Measurements from ENCODE around the gene MDGA2. TPM values are rescaled to one million over a fixed set of nuclear protein-coding genes. Genes with fewer than 3 reads are reported as not detected.

MDGA2 gene
- total RNA-seq, 5 donors from 2014 or later (not counting 1 experiment from before 2014, with no cell fraction given): not detected

GRCh38 chr14:46989566-46989965 lies 685.8 kb downstream of the MDGA2 start:
- Histone ChIP-seq H3K4me1 (ENCODE audit: control insufficient read depth in 1 of 2, extremely low read depth in 1 of 2, insufficient read depth in 2 of 2, low read length in 2 of 2) (no peaks in the 10 kb centered on the region), H3K9me3 (no peaks in the 10 kb centered on the region), H3K4me3 (ENCODE audit: control insufficient read depth in 1 of 2, extremely low read depth in 1 of 2, low read length in 1 of 2) (no peak overlapping the region), H3K36me3 (ENCODE audit: control insufficient read depth in 2 of 2, extremely low read depth in 1 of 2, insufficient read depth in 1 of 2, low read length in 1 of 2) (no peaks in the 10 kb centered on the region), H3K27ac (ENCODE audit: low read length) (no peak overlapping the region), H3K27me3 (replicated peaks in 1 of 2; ENCODE audit: control insufficient read depth in 2 of 2, extremely low read depth in 1 of 2, insufficient read depth in 2 of 2, low read length in 1 of 2) (no peaks in the 10 kb centered on the region)
- no peaks in the 10 kb centered on the region for H3K4me1 Mint-ChIP-seq
- ChIA-PET POLR2A (interaction anchor here (0.6 to 0.7 kb wide), 2 partner anchors 9 to 15 kb away, joined by 3 read pairs; no protein-coding TSS in a partner anchor), CTCF (no interaction called here)
- no peaks in the 10 kb centered on the region for H3K36me3 Mint-ChIP-seq
- peaks cover 5 to 9% (median 5%) of the 10 kb centered on the region in 3 donors for H3K9me3 Mint-ChIP-seq
- ATAC-seq (replicated peaks in 1 of 4) (no peak), DNase-seq (no peak)
- H3K27me3 Mint-ChIP-seq: no peaks in the 10 kb centered on the region
- H3K4me3 Mint-ChIP-seq: no peak overlapping the region
- H3K27ac Mint-ChIP-seq: no peak overlapping the region

- Mint-ChIP-seq H3K4me3 (no peak overlapping the region), H3K27me3 (no peaks in the 10 kb centered on the region), H3K4me1 (no peaks in the 10 kb centered on the region), H3K36me3 (no peaks in the 10 kb centered on the region), H3K9me3 (peaks cover 0 to 8% (median 5%) of the 10 kb centered on the region in 3 donors), H3K27ac (no peak overlapping the region)
- H3K27me3 ChIP-seq (replicated peaks in 1 of 2; ENCODE audit: control insufficient read depth in 2 of 2, extremely low read depth in 1 of 2, insufficient read depth in 2 of 2, low read length in 1 of 2): no peaks in the 10 kb centered on the region
- no peaks in the 10 kb centered on the region for H3K4me1 ChIP-seq (ENCODE audit: control insufficient read depth in 1 of 2, extremely low read depth in 1 of 2, insufficient read depth in 2 of 2, low read length in 2 of 2)
- CTCF ChIA-PET: interaction anchor here in 1 of 2 donors (0.6 kb wide), 1 partner anchor 175 kb away, joined by 4 read pairs; no protein-coding TSS in a partner anchor
- 93% methylated on average over 3 of the region's 4 CpGs for WGBS (ENCODE audit: insufficient coverage)
- no peaks in the 10 kb centered on the region for H3K9me3 ChIP-seq
- H3K27ac ChIP-seq (ENCODE audit: low read length): no peak overlapping the region
- no peaks in the 10 kb centered on the region for H3K36me3 ChIP-seq (ENCODE audit: control insufficient read depth in 2 of 2, extremely low read depth in 1 of 2, insufficient read depth in 1 of 2, low read length in 1 of 2)
- POLR2A ChIA-PET: interaction anchor here in 1 of 2 donors (0.5 kb wide), 1 partner anchor 798 kb away, joined by 5 read pairs; no protein-coding TSS in a partner anchor
- H3K4me3 ChIP-seq (ENCODE audit: control insufficient read depth in 1 of 2, extremely low read depth in 1 of 2, low read length in 1 of 2): no peak overlapping the region
- DNase-seq (no peak), ATAC-seq (replicated peaks in 1 of 4) (no peak)
Measured at GRCh38 chr14:46988312-46988711, 687.1 kb downstream of the MDGA2 start.

GRCh38 chr14:46985529-46986380 lies 689.6 kb downstream of the MDGA2 start:
- 100% methylated on average over 1 of the region's 6 CpGs for WGBS (ENCODE audit: insufficient coverage)
- H3K9me3 Mint-ChIP-seq: peaks cover 0 to 9% (median 9%) of the 10 kb centered on the region in 3 donors

GRCh38 chr14:46973295-46973694 lies 702.1 kb downstream of the MDGA2 start:
- Mint-ChIP-seq H3K4me3 (no peak overlapping the region), H3K4me1 (no peaks in the 10 kb centered on the region), H3K36me3 (no peaks in the 10 kb centered on the region), H3K27ac (no peak overlapping the region), H3K9me3 (peaks cover 3 to 21% (median 10%) of the 10 kb centered on the region in 3 donors), H3K27me3 (no peaks in the 10 kb centered on the region)
- POLR2A ChIA-PET: no interaction called here
- Histone ChIP-seq H3K27me3 (replicated peaks in 1 of 2; ENCODE audit: control insufficient read depth in 2 of 2, extremely low read depth in 1 of 2, insufficient read depth in 2 of 2, low read length in 1 of 2) (no peaks in the 10 kb centered on the region), H3K9me3 (no peaks in the 10 kb centered on the region), H3K4me3 (ENCODE audit: control insufficient read depth in 1 of 2, extremely low read depth in 1 of 2, low read length in 1 of 2) (no peak overlapping the region), H3K4me1 (ENCODE audit: control insufficient read depth in 1 of 2, extremely low read depth in 1 of 2, insufficient read depth in 2 of 2, low read length in 2 of 2) (no peaks in the 10 kb centered on the region), H3K36me3 (ENCODE audit: control insufficient read depth in 2 of 2, extremely low read depth in 1 of 2, insufficient read depth in 1 of 2, low read length in 1 of 2) (no peaks in the 10 kb centered on the region), H3K27ac (ENCODE audit: low read length) (no peak overlapping the region)
- CTCF ChIA-PET: no interaction called here
- ATAC-seq (replicated peaks in 1 of 4): no peak
- WGBS (ENCODE audit: insufficient coverage): no CpG with 5 or more reads among the region's 2 CpGs
- DNase-seq: no peak

More at GRCh38 chr14:46985529-46986380, 689.6 kb downstream of the MDGA2 start:
- no peaks in the 10 kb centered on the region for H3K4me1 ChIP-seq (ENCODE audit: control insufficient read depth in 1 of 2, extremely low read depth in 1 of 2, insufficient read depth in 2 of 2, low read length in 2 of 2)
- CTCF ChIA-PET: interaction anchor here in 1 of 2 donors (0.6 kb wide), 1 partner anchor 35 kb away, joined by 3 read pairs; no protein-coding TSS in a partner anchor
- Mint-ChIP-seq H3K4me3 (no peak overlapping the region), H3K27ac (no peak overlapping the region), H3K4me1 (no peaks in the 10 kb centered on the region), H3K27me3 (no peaks in the 10 kb centered on the region), H3K36me3 (no peaks in the 10 kb centered on the region)
- no peak for DNase-seq
- POLR2A ChIA-PET: no interaction called here
- no peaks in the 10 kb centered on the region for H3K27me3 ChIP-seq (replicated peaks in 1 of 2; ENCODE audit: control insufficient read depth in 2 of 2, extremely low read depth in 1 of 2, insufficient read depth in 2 of 2, low read length in 1 of 2)
- no peaks in the 10 kb centered on the region for H3K36me3 ChIP-seq (ENCODE audit: control insufficient read depth in 2 of 2, extremely low read depth in 1 of 2, insufficient read depth in 1 of 2, low read length in 1 of 2)
- H3K4me3 ChIP-seq (ENCODE audit: control insufficient read depth in 1 of 2, extremely low read depth in 1 of 2, low read length in 1 of 2): no peak overlapping the region
- H3K9me3 ChIP-seq: no peaks in the 10 kb centered on the region
- H3K27ac ChIP-seq (ENCODE audit: low read length): no peak overlapping the region
- no peak for ATAC-seq (replicated peaks in 1 of 4)

- no CpG with 5 or more reads among the region's 3 CpGs for WGBS (ENCODE audit: insufficient coverage)
- H3K27ac ChIP-seq (ENCODE audit: low read length): no peak overlapping the region
- Mint-ChIP-seq H3K4me1 (no peaks in the 10 kb centered on the region), H3K9me3 (peaks cover 4 to 12% (median 7%) of the 10 kb centered on the region in 3 donors), H3K27ac (no peak overlapping the region), H3K36me3 (no peaks in the 10 kb centered on the region), H3K27me3 (no peaks in the 10 kb centered on the region), H3K4me3 (no peak overlapping the region)
- no peak for DNase-seq
- ChIA-PET CTCF (no interaction called here), POLR2A (no interaction called here)
- ATAC-seq (replicated peaks in 1 of 4): no peak
- no peaks in the 10 kb centered on the region for H3K4me1 ChIP-seq (ENCODE audit: control insufficient read depth in 1 of 2, extremely low read depth in 1 of 2, insufficient read depth in 2 of 2, low read length in 2 of 2)
- no peak overlapping the region for H3K4me3 ChIP-seq (ENCODE audit: control insufficient read depth in 1 of 2, extremely low read depth in 1 of 2, low read length in 1 of 2)
- no peaks in the 10 kb centered on the region for H3K36me3 ChIP-seq (ENCODE audit: control insufficient read depth in 2 of 2, extremely low read depth in 1 of 2, insufficient read depth in 1 of 2, low read length in 1 of 2)
- H3K9me3 ChIP-seq: no peaks in the 10 kb centered on the region
- no peaks in the 10 kb centered on the region for H3K27me3 ChIP-seq (replicated peaks in 1 of 2; ENCODE audit: control insufficient read depth in 2 of 2, extremely low read depth in 1 of 2, insufficient read depth in 2 of 2, low read length in 1 of 2)
Measured at GRCh38 chr14:46964378-46964777, 711.0 kb downstream of the MDGA2 start.

GRCh38 chr14:46951103-46951502 lies 724.3 kb downstream of the MDGA2 start:
- Histone ChIP-seq H3K9me3 (no peaks in the 10 kb centered on the region), H3K36me3 (ENCODE audit: control insufficient read depth in 2 of 2, extremely low read depth in 1 of 2, insufficient read depth in 1 of 2, low read length in 1 of 2) (no peaks in the 10 kb centered on the region), H3K27ac (ENCODE audit: low read length) (no peak overlapping the region), H3K4me1 (ENCODE audit: control insufficient read depth in 1 of 2, extremely low read depth in 1 of 2, insufficient read depth in 2 of 2, low read length in 2 of 2) (no peaks in the 10 kb centered on the region), H3K27me3 (replicated peaks in 1 of 2; ENCODE audit: control insufficient read depth in 2 of 2, extremely low read depth in 1 of 2, insufficient read depth in 2 of 2, low read length in 1 of 2) (no peaks in the 10 kb centered on the region), H3K4me3 (ENCODE audit: control insufficient read depth in 1 of 2, extremely low read depth in 1 of 2, low read length in 1 of 2) (no peak overlapping the region)
- WGBS (ENCODE audit: insufficient coverage): no CpG with 5 or more reads among the region's 2 CpGs
- Mint-ChIP-seq H3K36me3 (no peaks in the 10 kb centered on the region), H3K4me1 (no peaks in the 10 kb centered on the region), H3K27me3 (no peaks in the 10 kb centered on the region), H3K9me3 (peaks cover 11 to 16% (median 15%) of the 10 kb centered on the region in 3 donors), H3K4me3 (no peak overlapping the region), H3K27ac (no peak overlapping the region)
- ATAC-seq (replicated peaks in 1 of 4): no peak
- DNase-seq: no peak
- ChIA-PET POLR2A (no interaction called here), CTCF (no interaction called here)
